Activated B cell treated with CpG ODN at 0.5 μM for 24 hours (primary cell): ENCODE results near the gene GRIK4. TPM values are rescaled to one million over a fixed set of nuclear protein-coding genes. Genes with fewer than 3 reads are reported as not detected.

Experiments used
- ATAC-seq: fragments of 200-7000 bp; cut with Tn5 transposase; one replicate; pipeline ENCODE4 v1.10.0; 2021; ENCODE audit warnings: low read depth, mild to moderate bottlenecking, moderate library complexity
- CTCF ChIA-PET: fragments of 350-600 bp; sonication (Branson Sonifier 250); formaldehyde crosslinking; loops from one replicate; lab custom pipeline; 2021; ENCODE audit warnings: antibody characterized with exemption; lab: Charles Lee
- POLR2A ChIA-PET: fragments of 350-600 bp; sonication (Branson Sonifier 250); formaldehyde crosslinking; loops from one replicate; lab custom pipeline; 2021; ENCODE audit warnings: antibody characterized with exemption; lab: Charles Lee
- DNase-seq: peaks from one replicate; pipeline ENCODE4 v3.0.0; 2022
- H3K27ac Mint-ChIP-seq: one replicate; pipeline ENCODE4 v1.8.0; 2020; ENCODE audit warnings: mixed read lengths
- H3K27me3 Mint-ChIP-seq: one replicate; pipeline ENCODE4 v1.8.0; 2021; ENCODE audit warnings: mixed read lengths
- H3K36me3 Mint-ChIP-seq: one replicate; pipeline ENCODE4 v1.8.0; 2021; ENCODE audit warnings: low read depth, mixed read lengths
- H3K4me1 Mint-ChIP-seq: one replicate; pipeline ENCODE4 v1.8.0; 2021; ENCODE audit warnings: mixed read lengths
- H3K4me3 Mint-ChIP-seq: one replicate; pipeline ENCODE4 v1.8.0; 2020; ENCODE audit warnings: mild to moderate bottlenecking, mixed read lengths
- H3K9me3 Mint-ChIP-seq: one replicate; pipeline ENCODE4 v1.8.0; 2020; ENCODE audit warnings: mixed read lengths
- intact Hi-C: fragments of 100-400 bp; cut with micrococcal nuclease; formaldehyde crosslinking; loops from one replicate; pipeline ENCODE4 v1.15.1; 2024
- total RNA-seq: library from RNA; stranded (reverse); gene quantifications from 2 replicates; pipeline ENCODE4 v1.2.3, GENCODE V29; 2022
- TF ChIP-seq, protein P1 (sequence below): fragments of 200-600 bp; IDR thresholded peaks from one replicate; pipeline ENCODE4 v1.8.0; 2022; ENCODE audit warnings: antibody characterized with exemption, mild to moderate bottlenecking

The GRIK4 gene
- total RNA-seq, 1 donor from 2014 or later, result not detected

DNA sequence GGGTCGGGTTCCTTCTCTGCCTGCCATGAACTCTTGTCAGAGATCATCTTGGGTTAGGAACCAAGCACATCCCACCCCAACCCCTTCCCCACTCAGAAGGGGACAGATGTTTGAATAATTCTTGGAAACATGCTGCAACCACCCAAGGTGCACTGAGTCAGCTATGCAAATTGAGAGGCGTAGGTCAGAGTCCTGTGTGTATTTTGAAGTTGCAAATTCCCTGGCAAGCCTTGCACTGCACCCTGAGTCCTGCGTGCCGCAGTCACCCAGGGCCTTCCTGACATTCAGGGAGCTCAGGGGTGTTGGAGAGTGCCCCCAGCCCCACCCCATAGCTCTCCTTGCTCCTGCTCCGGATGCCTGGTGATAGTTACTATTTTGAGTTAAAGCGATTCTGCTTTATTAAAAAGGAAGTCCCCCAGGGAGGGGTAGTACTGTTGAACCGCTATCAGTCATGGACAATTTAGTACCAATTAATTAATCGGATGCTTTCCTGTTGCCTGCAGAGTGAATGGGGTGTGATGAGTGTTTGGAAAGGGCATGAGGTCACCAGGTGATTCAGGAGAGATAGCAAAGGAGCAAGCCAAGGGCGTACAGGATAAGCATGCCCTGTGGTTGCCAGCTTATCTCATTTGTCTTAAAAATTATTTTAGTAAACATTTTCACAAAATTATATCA lies 123.7 kb downstream of the GRIK4 start:
- H3K36me3 Mint-ChIP-seq, result no peaks in the 10 kb centered on the region
- no peaks in the 10 kb centered on the region for H3K9me3 Mint-ChIP-seq
- ATAC-seq (no peak), DNase-seq (no peak)
- TF ChIP-seq, protein P1, sequence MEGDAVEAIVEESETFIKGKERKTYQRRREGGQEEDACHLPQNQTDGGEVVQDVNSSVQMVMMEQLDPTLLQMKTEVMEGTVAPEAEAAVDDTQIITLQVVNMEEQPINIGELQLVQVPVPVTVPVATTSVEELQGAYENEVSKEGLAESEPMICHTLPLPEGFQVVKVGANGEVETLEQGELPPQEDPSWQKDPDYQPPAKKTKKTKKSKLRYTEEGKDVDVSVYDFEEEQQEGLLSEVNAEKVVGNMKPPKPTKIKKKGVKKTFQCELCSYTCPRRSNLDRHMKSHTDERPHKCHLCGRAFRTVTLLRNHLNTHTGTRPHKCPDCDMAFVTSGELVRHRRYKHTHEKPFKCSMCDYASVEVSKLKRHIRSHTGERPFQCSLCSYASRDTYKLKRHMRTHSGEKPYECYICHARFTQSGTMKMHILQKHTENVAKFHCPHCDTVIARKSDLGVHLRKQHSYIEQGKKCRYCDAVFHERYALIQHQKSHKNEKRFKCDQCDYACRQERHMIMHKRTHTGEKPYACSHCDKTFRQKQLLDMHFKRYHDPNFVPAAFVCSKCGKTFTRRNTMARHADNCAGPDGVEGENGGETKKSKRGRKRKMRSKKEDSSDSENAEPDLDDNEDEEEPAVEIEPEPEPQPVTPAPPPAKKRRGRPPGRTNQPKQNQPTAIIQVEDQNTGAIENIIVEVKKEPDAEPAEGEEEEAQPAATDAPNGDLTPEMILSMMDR, result no peak
- CTCF ChIA-PET, result no interaction called here
- POLR2A ChIA-PET, result no interaction called here
- H3K4me1 Mint-ChIP-seq, result no peaks in the 10 kb centered on the region
- intact Hi-C loops, result no loop called here
- peaks cover 8% of the 10 kb centered on the region for H3K27me3 Mint-ChIP-seq
- H3K27ac Mint-ChIP-seq, result no peak overlapping the region
- no peak overlapping the region for H3K4me3 Mint-ChIP-seq

DNA sequence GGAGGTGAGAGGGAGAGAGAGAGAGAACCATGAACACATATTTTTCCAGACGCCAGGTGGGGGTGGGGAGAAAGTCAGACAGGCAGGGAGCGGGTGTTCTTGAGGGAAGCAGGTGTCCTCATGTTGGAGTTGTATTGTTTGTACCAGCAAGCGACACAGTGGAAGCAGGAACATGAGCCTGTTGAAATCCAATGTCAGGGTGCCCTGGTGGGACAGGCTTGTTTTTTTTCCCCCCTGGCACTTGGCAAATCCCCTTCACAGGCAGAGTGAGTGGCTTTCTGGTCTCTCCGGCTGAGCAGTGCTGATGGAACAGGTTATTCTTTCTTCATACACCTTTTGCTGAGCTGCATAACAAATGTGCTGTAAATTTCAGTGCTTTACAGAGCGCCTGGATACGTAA lies 125.6 kb downstream of the GRIK4 start:
- DNase-seq, result no peak
- peaks cover 8% of the 10 kb centered on the region for H3K27me3 Mint-ChIP-seq
- no peaks in the 10 kb centered on the region for H3K4me1 Mint-ChIP-seq
- no peak for ATAC-seq
- ChIA-PET CTCF (no interaction called here), POLR2A (no interaction called here)
- no peak overlapping the region for H3K27ac Mint-ChIP-seq
- intact Hi-C loops, result no loop called here
- no peak overlapping the region for H3K4me3 Mint-ChIP-seq
- H3K36me3 Mint-ChIP-seq, result no peaks in the 10 kb centered on the region
- H3K9me3 Mint-ChIP-seq, result no peaks in the 10 kb centered on the region
- TF ChIP-seq, protein P1, result no peak

DNA sequence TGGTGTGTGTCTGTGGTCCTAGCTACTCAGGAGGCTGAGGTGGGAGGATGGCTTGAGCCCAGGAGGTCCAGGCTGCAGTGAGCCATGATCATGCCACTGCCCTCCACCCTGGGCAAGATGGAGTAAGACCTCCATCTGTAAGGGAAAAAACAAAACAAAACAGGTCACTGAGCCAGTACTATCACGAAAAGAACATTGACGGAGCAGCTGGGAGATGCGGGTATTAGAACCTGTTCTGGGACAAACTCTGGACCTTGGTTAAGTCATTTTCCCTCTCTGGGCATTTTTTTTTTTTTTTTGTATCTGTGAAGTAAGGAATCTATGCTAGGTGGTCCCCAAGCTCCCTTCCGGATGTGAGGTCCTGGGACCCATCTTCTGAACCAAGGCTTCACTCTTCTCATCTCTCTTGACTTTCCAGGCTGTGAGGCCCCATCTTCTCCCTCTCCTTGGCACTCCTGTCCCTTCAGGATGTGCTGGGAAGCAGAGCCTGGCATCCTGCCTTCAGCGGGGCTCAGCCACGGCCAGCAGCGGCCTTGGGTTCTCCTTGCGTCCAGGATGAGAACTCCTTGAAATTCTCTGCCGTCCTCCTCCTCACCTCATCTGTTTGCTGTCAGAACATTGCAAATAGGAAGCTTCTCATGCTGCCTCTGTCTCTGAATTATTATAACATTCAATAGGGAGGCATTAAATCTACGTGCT lies 130.8 kb downstream of the GRIK4 start:
- no peaks in the 10 kb centered on the region for H3K36me3 Mint-ChIP-seq
- DNase-seq (no peak), ATAC-seq (no peak)
- no peak overlapping the region for H3K4me3 Mint-ChIP-seq
- ChIA-PET CTCF (no interaction called here), POLR2A (no interaction called here)
- H3K9me3 Mint-ChIP-seq, result no peaks in the 10 kb centered on the region
- intact Hi-C loops, result no loop called here
- no peak overlapping the region for H3K27ac Mint-ChIP-seq
- TF ChIP-seq, protein P1, result no peak
- H3K4me1 Mint-ChIP-seq, result no peaks in the 10 kb centered on the region
- H3K27me3 Mint-ChIP-seq, result peaks cover 19% of the 10 kb centered on the region

DNA sequence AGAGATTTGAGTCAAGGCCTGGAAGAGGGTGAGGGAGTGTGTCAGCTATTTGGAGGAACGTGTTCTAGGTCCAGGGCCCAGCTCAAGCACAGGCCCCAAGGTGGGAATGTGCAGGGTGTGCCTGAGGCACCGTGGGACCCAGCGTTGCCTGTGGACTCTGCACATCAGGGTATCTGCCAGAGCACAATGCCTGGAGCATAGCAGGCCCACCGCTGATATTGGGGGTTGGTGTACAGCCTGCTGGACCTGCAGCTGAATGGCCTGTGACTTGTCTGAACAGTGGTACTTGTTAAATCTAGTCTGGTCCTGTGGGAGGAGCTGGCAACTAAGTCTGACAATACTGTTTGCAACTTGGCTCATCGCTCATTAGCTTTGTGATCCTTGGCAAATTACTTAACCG lies 131.7 kb downstream of the GRIK4 start:
- TF ChIP-seq, protein P1, result no peak
- Mint-ChIP-seq H3K4me3 (no peak overlapping the region), H3K9me3 (no peaks in the 10 kb centered on the region), H3K4me1 (no peaks in the 10 kb centered on the region), H3K36me3 (no peaks in the 10 kb centered on the region), H3K27me3 (peaks cover 19% of the 10 kb centered on the region), H3K27ac (no peak overlapping the region)
- ATAC-seq, result no peak
- CTCF ChIA-PET, result no interaction called here
- no peak for DNase-seq
- intact Hi-C loops, result no loop called here
- POLR2A ChIA-PET, result no interaction called here

DNA sequence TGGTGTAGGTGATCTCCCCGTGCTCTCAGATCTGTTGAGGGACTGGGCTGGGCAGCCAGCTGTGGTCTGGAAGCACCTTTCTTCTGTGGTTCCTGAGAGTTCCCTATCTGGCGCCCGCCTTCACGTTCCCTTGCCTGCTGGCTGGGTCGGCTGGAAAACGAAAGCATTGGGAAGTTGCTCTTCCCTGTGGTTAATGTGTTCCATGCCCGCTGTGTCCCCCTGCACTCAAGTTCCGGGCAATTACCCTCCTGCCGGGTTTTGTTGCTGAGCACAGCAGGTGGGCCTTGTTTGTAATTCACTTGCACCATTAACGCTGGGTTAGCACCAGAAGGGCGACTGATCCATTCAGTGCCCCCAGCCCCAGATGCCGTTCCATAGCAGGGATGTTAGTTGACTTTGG lies 134.1 kb downstream of the GRIK4 start:
- DNase-seq (no peak), ATAC-seq (no peak)
- no peaks in the 10 kb centered on the region for H3K4me1 Mint-ChIP-seq
- no peaks in the 10 kb centered on the region for H3K9me3 Mint-ChIP-seq
- TF ChIP-seq, protein P1, result no peak
- ChIA-PET CTCF (no interaction called here), POLR2A (no interaction called here)
- H3K36me3 Mint-ChIP-seq, result no peaks in the 10 kb centered on the region
- intact Hi-C loops, result no loop called here
- H3K27me3 Mint-ChIP-seq, result peaks cover 15% of the 10 kb centered on the region
- no peak overlapping the region for H3K4me3 Mint-ChIP-seq
- H3K27ac Mint-ChIP-seq, result no peak overlapping the region
